GM03348 (cell line): ENCODE measurements around the gene SLC47A1.
A peak's percentile ranks its signal among the peaks of the same experiment; 100 is the strongest.
"Not testable (repeated sequence)": the region's sequence is repeated elsewhere in the genome, so short reads cannot be mapped to it uniquely, and the experiment has no call there.

Source experiments
- DNase-seq: peaks from one replicate; pipeline ENCODE4 v3.0.0; 2012; ENCODE audit warnings: low spot score

Gene SLC47A1

GRCh38 chr17:19520641-19521040, 13.0 kb upstream of the SLC47A1 start:
- DNase-seq: no peak

- no peak for DNase-seq
These were observed 10.0 kb upstream of the SLC47A1 start for GRCh38 chr17:19523690-19524089.

GRCh38 chr17:19526950-19527349, 6.7 kb upstream of the SLC47A1 start:
- not testable (repeated sequence) for DNase-seq

GRCh38 chr17:19531780-19532501, 1.7 kb upstream of the SLC47A1 start:
- no peak for DNase-seq

GRCh38 chr17:19533036-19533717, 477 bp upstream of the SLC47A1 start:
- no peak for DNase-seq

GRCh38 chr17:19534562-19535149, 1.0 kb downstream of the SLC47A1 start:
- no peak for DNase-seq

GRCh38 chr17:19537111-19537510, 3.5 kb downstream of the SLC47A1 start:
- DNase-seq: no peak

GRCh38 chr17:19538095-19539039, 4.7 kb downstream of the SLC47A1 start:
- DNase-seq: no peak

- no peak for DNase-seq
These were observed 5.4 kb downstream of the SLC47A1 start for GRCh38 chr17:19539040-19539399.

GRCh38 chr17:19539841-19540311, 6.2 kb downstream of the SLC47A1 start:
- DNase-seq: no peak

- no peak for DNase-seq
These were observed 7.2 kb downstream of the SLC47A1 start for GRCh38 chr17:19540706-19541370.

- no peak for DNase-seq
These were observed 7.8 kb downstream of the SLC47A1 start for GRCh38 chr17:19541445-19541844.

GRCh38 chr17:19542247-19542646, 8.6 kb downstream of the SLC47A1 start:
- no peak for DNase-seq

- no peak for DNase-seq
These were observed 10.7 kb downstream of the SLC47A1 start for GRCh38 chr17:19544366-19544765.

GRCh38 chr17:19546289-19547065, 12.8 kb downstream of the SLC47A1 start:
- DNase-seq: peak; percentile 29

GRCh38 chr17:19549746-19550623, 16.3 kb downstream of the SLC47A1 start:
- DNase-seq: no peak

- DNase-seq: no peak
These were observed 17.5 kb downstream of the SLC47A1 start for GRCh38 chr17:19551165-19551564.

- no peak for DNase-seq
These were observed 18.0 kb downstream of the SLC47A1 start for GRCh38 chr17:19551591-19552148.

GRCh38 chr17:19553036-19553435, 19.4 kb downstream of the SLC47A1 start:
- no peak for DNase-seq
